GM12801 (cell line): ENCODE results near the gene RXFP3.

ENCODE experiments used
- CTCF ChIP-seq: IDR thresholded peaks from one replicate; pipeline ENCODE4 v1.5.1; 2011; ENCODE audit warnings: control low read depth; ENCODE audit not compliant: insufficient read length; ENCODE audit errors: extremely low read depth

Gene RXFP3

GRCh38 chr5:33892620-33893137 lies 43.5 kb upstream of the RXFP3 start:
- no peak for TF ChIP-seq CTCF

GRCh38 chr5:33894566-33894965 lies 41.6 kb upstream of the RXFP3 start:
- TF ChIP-seq CTCF, result no peak

GRCh38 chr5:33901156-33901555 lies 35.0 kb upstream of the RXFP3 start:
- TF ChIP-seq CTCF, result no peak

GRCh38 chr5:33903118-33903517 lies 33.1 kb upstream of the RXFP3 start:
- no peak for TF ChIP-seq CTCF

- TF ChIP-seq CTCF, result no peak
Measured at GRCh38 chr5:33905381-33905780, 30.8 kb upstream of the RXFP3 start.

- no peak for TF ChIP-seq CTCF
Measured at GRCh38 chr5:33921002-33921401, 15.2 kb upstream of the RXFP3 start.

- no peak for TF ChIP-seq CTCF
Measured at GRCh38 chr5:33925278-33925677, 10.9 kb upstream of the RXFP3 start.

- TF ChIP-seq CTCF, result no peak
Measured at GRCh38 chr5:33927685-33928084, 8.5 kb upstream of the RXFP3 start.
